Transverse colon (tissue), 4 donors: Measurements from ENCODE around the gene C2CD4C. TPM values are rescaled to one million over a fixed set of nuclear protein-coding genes. Genes with fewer than 3 reads are reported as not detected.

Experiments used
- DNase-seq: peaks from one replicate; pipeline ENCODE4 v3.0.0-alpha.2; 2019
- H3K27ac ChIP-seq, 4 donors: fragments of 200-600 bp; sonication (generic); 2 replicates each; pipeline ENCODE4 v1.5.1; 2016 to 2018; ENCODE audit warnings: inconsistent platforms in 4 of 4
- H3K27me3 ChIP-seq: fragments of 200-600 bp; sonication (generic); 2 replicates; pipeline ENCODE4 v1.5.1; 2017; ENCODE audit warnings: inconsistent platforms
- H3K36me3 ChIP-seq, 4 donors: fragments of 200-600 bp; sonication (generic); 2 replicates each; pipeline ENCODE4 v1.5.1; 2017 to 2019; ENCODE audit warnings: inconsistent platforms in 4 of 4
- H3K4me1 ChIP-seq, 4 donors: fragments of 200-600 bp; sonication (generic); 2 replicates each; pipeline ENCODE4 v1.5.1; 2017 to 2020; ENCODE audit warnings: inconsistent platforms in 4 of 4
- H3K4me3 ChIP-seq, 4 donors: fragments of 200-600 bp; sonication (generic); 1 replicate in 1 of 4; 2 replicates in 3 of 4; pipeline versions ENCODE4 v1.5.1 to v1.6.1; 2017 to 2019; ENCODE audit warnings: inconsistent platforms in 4 of 4
- H3K9me3 ChIP-seq, 2 donors: fragments of 200-600 bp; sonication (generic); 2 replicates each; pipeline ENCODE4 v1.5.1; 2017 to 2019; ENCODE audit warnings: inconsistent platforms in 2 of 2
- EP300 ChIP-seq: sonication (generic); formaldehyde crosslinking; IDR thresholded peaks from one replicate; pipeline ENCODE4 v1.6.1; 2017; ENCODE audit warnings: antibody characterized with exemption, low read depth
- POLR2A ChIP-seq: fragments of 450-650 bp; IDR thresholded peaks from one replicate; pipeline ENCODE4 v1.6.1; 2016; ENCODE audit warnings: antibody characterized with exemption, mild to moderate bottlenecking, moderate library complexity
- POLR2AphosphoS5 ChIP-seq, 3 donors: sonication (generic); formaldehyde crosslinking; IDR thresholded peaks; one replicate each; pipeline ENCODE4 v1.6.1; 2016; ENCODE audit warnings: antibody characterized with exemption in 3 of 3
- WGBS, 2 donors: methylation state at CpG; one replicate each; pipeline ENCODE4 v1.1.5; 2018; ENCODE audit warnings: low coverage in 1 of 2; 5-methylcytosine and 5-hydroxymethylcytosine counted together
- in situ Hi-C, 4 donors: fragments of 200-750 bp; cut with MboI; loops; one replicate each; pipeline versions ENCODE4 v1.15.0 to v1.15.1; 2017; ENCODE audit warnings: low sequenced_read_pairs in 3 of 4, low pct_ligation_motif_present in 1 of 4, low pct_unique_long_range_greater_than_20kb in 1 of 4
- intact Hi-C: fragments of 100-400 bp; cut with DNase I; formaldehyde crosslinking; loops from one replicate; pipeline ENCODE4 v1.15.1; 2023; ENCODE audit warnings: low total_unique reads
- total RNA-seq, 4 donors: library from RNA; depleted of rRNA; stranded (reverse); fragments of >200 nt; gene quantifications; one replicate each; pipeline ENCODE4 v1.1.0, GENCODE V29; 2016
- TF ChIP-seq, protein P1 (sequence below), 5 experiments: fragments of 200-600 bp in 3 of 5; fragments of 450-650 bp in 2 of 5; sonication (generic) in 3 of 5; IDR thresholded peaks; 1 replicate in 2 of 5; 2 replicates in 3 of 5; pipeline ENCODE4 v1.5.1; 2016 to 2017; ENCODE audit warnings: antibody characterized with exemption in 5 of 5, inconsistent platforms in 3 of 5, mild to moderate bottlenecking in 2 of 5, moderate library complexity in 1 of 5

The C2CD4C gene
- total RNA-seq, 4 donors from 2014 or later, result 0.55 to 0.79 TPM; not detected in 2

DNA sequence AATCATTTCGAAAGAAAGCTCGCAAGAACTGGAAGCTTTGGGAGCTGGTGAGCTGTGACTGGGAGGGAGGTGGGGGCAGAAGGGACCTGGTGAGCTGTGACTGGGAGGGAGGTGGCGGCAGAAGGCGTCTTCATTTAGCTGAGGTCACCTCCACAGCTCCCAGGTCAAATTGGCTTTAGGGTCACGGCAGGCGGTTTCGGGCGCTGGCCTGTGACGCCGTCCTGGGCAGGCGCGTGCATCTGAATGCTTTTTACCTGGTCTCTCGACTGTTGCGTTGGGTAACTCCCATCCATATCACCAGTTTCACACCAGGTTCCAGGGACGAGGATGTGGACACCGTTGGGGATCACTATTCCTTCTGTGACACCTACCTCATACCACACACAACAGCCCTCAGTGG lies 29.2 kb downstream of the C2CD4C start:
- peaks cover 32% of the 10 kb centered on the region for H3K27me3 ChIP-seq
- in situ Hi-C loops, result no loop called here
- H3K27ac ChIP-seq, result no peak overlapping the region
- intact Hi-C loops, result loop anchor here (10.0 kb wide), 1 partner anchor 105 kb away; no protein-coding TSS in a partner anchor
- H3K4me1 ChIP-seq, result no peaks in the 10 kb centered on the region
- TF ChIP-seq POLR2AphosphoS5 (IDR thresholded peaks at IDR 0.05), result no peak
- TF ChIP-seq, protein P1, sequence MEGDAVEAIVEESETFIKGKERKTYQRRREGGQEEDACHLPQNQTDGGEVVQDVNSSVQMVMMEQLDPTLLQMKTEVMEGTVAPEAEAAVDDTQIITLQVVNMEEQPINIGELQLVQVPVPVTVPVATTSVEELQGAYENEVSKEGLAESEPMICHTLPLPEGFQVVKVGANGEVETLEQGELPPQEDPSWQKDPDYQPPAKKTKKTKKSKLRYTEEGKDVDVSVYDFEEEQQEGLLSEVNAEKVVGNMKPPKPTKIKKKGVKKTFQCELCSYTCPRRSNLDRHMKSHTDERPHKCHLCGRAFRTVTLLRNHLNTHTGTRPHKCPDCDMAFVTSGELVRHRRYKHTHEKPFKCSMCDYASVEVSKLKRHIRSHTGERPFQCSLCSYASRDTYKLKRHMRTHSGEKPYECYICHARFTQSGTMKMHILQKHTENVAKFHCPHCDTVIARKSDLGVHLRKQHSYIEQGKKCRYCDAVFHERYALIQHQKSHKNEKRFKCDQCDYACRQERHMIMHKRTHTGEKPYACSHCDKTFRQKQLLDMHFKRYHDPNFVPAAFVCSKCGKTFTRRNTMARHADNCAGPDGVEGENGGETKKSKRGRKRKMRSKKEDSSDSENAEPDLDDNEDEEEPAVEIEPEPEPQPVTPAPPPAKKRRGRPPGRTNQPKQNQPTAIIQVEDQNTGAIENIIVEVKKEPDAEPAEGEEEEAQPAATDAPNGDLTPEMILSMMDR (IDR thresholded peaks at IDR 0.05), result no peak
- no peak for TF ChIP-seq POLR2A
- TF ChIP-seq EP300, result no peak
- DNase-seq, result no peak
- H3K4me3 ChIP-seq, result no peak overlapping the region
- H3K36me3 ChIP-seq, result no peaks in the 10 kb centered on the region
- H3K9me3 ChIP-seq, result no peaks in the 10 kb centered on the region
- 86 to 94% methylated on average over 4 to 16 of the region's 16 CpGs for WGBS, 2 donors

- TF ChIP-seq, protein P1 (IDR thresholded peaks at IDR 0.05), result no peak
- TF ChIP-seq POLR2A, result no peak
- no peak for TF ChIP-seq EP300
- TF ChIP-seq POLR2AphosphoS5 (IDR thresholded peaks at IDR 0.05), result no peak
- in situ Hi-C loops, result no loop called here
- Histone ChIP-seq H3K4me3 (no peak overlapping the region), H3K36me3 (no peaks in the 10 kb centered on the region), H3K4me1 (no peaks in the 10 kb centered on the region), H3K9me3 (no peaks in the 10 kb centered on the region), H3K27me3 (peaks cover 32% of the 10 kb centered on the region), H3K27ac (no peak overlapping the region)
- intact Hi-C loops, result loop anchor here (10.0 kb wide), 1 partner anchor 106 kb away; no protein-coding TSS in a partner anchor
- no peak for DNase-seq
- WGBS, 2 donors, result 76% methylated on average over 14 of the region's 14 CpGs; no CpG with 5 or more reads in 1 of the 2 donors
Measured at GRCh38 chr19:378706-379105, 30.2 kb downstream of the C2CD4C start.

DNA sequence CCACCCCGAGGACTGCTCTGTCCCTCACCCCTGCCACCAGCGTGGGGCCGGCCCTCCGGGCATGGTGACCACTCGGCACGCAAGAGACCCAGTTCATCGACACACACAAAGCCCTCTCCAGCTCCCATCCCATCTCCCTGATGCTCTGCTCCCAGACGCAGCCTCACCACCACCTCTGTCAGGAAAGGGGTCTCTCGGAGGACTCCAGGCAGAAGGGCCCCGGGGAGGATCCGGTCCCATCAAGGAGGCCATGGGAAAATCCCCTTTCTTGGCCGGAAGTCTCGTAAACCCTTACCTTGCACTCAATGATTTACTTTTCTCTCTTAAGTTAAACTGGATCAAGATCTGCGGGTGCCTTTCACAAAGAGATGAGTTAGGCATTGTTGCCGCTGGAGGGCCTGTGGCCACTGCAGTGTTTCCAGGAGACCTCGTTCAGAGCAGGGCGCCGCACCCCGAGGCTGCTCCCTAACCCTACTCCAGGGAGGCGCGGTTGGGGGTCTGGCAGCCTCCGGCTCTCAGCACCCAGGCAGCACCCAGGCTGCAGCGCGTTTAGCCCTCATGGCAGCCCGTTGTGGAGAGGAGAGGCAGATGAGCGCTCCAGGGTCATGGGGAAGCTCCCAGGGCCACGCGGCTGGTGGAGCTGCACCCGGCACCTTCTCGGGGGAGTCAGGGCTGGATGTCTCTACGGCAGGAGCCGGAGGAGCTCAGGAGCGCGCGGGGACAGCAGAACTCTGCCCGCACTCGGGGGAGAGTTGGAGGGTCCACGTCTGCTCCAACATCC lies 31.0 kb downstream of the C2CD4C start:
- peaks cover 31% of the 10 kb centered on the region for H3K27me3 ChIP-seq
- H3K4me3 ChIP-seq, result no peak overlapping the region
- DNase-seq, result no peak
- TF ChIP-seq POLR2A, result no peak
- no peak for TF ChIP-seq EP300
- no peak for TF ChIP-seq POLR2AphosphoS5 (IDR thresholded peaks at IDR 0.05)
- TF ChIP-seq, protein P1 (IDR thresholded peaks at IDR 0.05), result no peak
- in situ Hi-C loops (no loop called here), intact Hi-C loops (loop anchor here (10.0 kb wide), 1 partner anchor 107 kb away; no protein-coding TSS in a partner anchor)
- no peak overlapping the region for H3K27ac ChIP-seq
- H3K4me1 ChIP-seq, result no peaks in the 10 kb centered on the region
- 62% methylated on average over 38 of the region's 38 CpGs; no CpG with 5 or more reads in 1 of the 2 donors for WGBS, 2 donors
- no peaks in the 10 kb centered on the region for H3K9me3 ChIP-seq
- H3K36me3 ChIP-seq, result no peaks in the 10 kb centered on the region

- Histone ChIP-seq H3K36me3 (no peaks in the 10 kb centered on the region), H3K4me3 (no peak overlapping the region), H3K27ac (no peak overlapping the region), H3K9me3 (no peaks in the 10 kb centered on the region), H3K4me1 (no peaks in the 10 kb centered on the region), H3K27me3 (peaks cover 32% of the 10 kb centered on the region)
- 81% methylated on average over 8 of the region's 8 CpGs; no CpG with 5 or more reads in 1 of the 2 donors for WGBS, 2 donors
- in situ Hi-C loops, result no loop called here
- no peak for DNase-seq
- TF ChIP-seq EP300, result no peak
- no peak for TF ChIP-seq POLR2AphosphoS5 (IDR thresholded peaks at IDR 0.05)
- intact Hi-C loops, result loop anchor here (10.0 kb wide), 1 partner anchor 109 kb away; no protein-coding TSS in a partner anchor
Measured at GRCh38 chr19:376111-376470, 32.9 kb downstream of the C2CD4C start.
